Testis (tissue), 3 donors: Measurements from ENCODE around the gene HDGFL2. TPM values are rescaled to one million over a fixed set of nuclear protein-coding genes. Genes with fewer than 3 reads are reported as not detected.

Experiments used
- DNase-seq: peaks from one replicate; pipeline ENCODE4 v3.0.0-alpha.2; 2019
- H3K27ac ChIP-seq, 2 donors: fragments of 200-600 bp; sonication (generic); one replicate each; pipeline ENCODE4 v1.5.1; 2019
- H3K27me3 ChIP-seq: fragments of 200-600 bp; sonication (generic); one replicate; pipeline ENCODE4 v1.5.1; 2019
- H3K36me3 ChIP-seq: fragments of 200-600 bp; sonication (generic); one replicate; pipeline ENCODE4 v1.5.1; 2017; ENCODE audit warnings: low read depth; ENCODE audit errors: missing control alignments
- H3K4me1 ChIP-seq: fragments of 200-600 bp; sonication (generic); one replicate; pipeline ENCODE4 v1.5.1; 2019
- H3K4me3 ChIP-seq, 2 donors: fragments of 200-600 bp; sonication (generic); one replicate each; pipeline ENCODE4 v1.5.1; 2017 to 2019
- H3K9me3 ChIP-seq: fragments of 200-600 bp; sonication (generic); one replicate; pipeline ENCODE4 v1.5.1; 2017
- CTCF ChIP-seq, 3 experiments: fragments of 450-650 bp in 2 of 3; fragments of 200-600 bp in 1 of 3; sonication (generic) in 1 of 3; IDR thresholded peaks; one replicate each; pipeline ENCODE4 v1.5.1; 2016 to 2019; ENCODE audit warnings: antibody characterized with exemption in 3 of 3, mild to moderate bottlenecking in 2 of 3, moderate library complexity in 1 of 3
- POLR2A ChIP-seq: fragments of 450-650 bp; IDR thresholded peaks from one replicate; pipeline ENCODE4 v1.6.1; 2017; ENCODE audit warnings: antibody characterized with exemption, mild to moderate bottlenecking, moderate library complexity
- WGBS, 2 donors: methylation state at CpG; one replicate each; pipeline ENCODE4 v1.1.5; 2018; 5-methylcytosine and 5-hydroxymethylcytosine counted together
- intact Hi-C: fragments of 100-400 bp; cut with DNase I; formaldehyde crosslinking; loops from one replicate; pipeline ENCODE4 v1.15.1; 2023; ENCODE audit warnings: low total_unique reads
- microRNA-seq, 2 donors: library from miRNA; unstranded; fragments of <30 nt; microRNA quantifications; one replicate each; pipeline ENCODE4, GENCODE V29; 2016; ENCODE audit warnings: borderline number of aligned reads in 2 of 2, borderline replicate concordance in 1 of 2
- polyA plus RNA-seq: library from polyadenylated mRNA; stranded (reverse); fragments of 350-450 nt; fragmentation: Illumina TruSeq; extraction: RNeasy Lipid Tissue Mini Kit (QIAGEN cat#74804); gene quantifications from one replicate; pipeline ENCODE4 v1.2.3, GENCODE V29; 2014; ENCODE audit warnings: low read depth, low replicate concordance; ENCODE audit not compliant: insufficient read depth
- small RNA-seq, 2 donors: library from RNA; depleted of rRNA; stranded (forward); fragments of <200 nt; gene quantifications; one replicate each; pipeline ENCODE3, GENCODE V24; 2016
- total RNA-seq, 2 donors: library from RNA; depleted of rRNA; stranded (reverse); fragments of >200 nt; gene quantifications; one replicate each; pipeline ENCODE4 v1.2.3, GENCODE V29; 2016

The HDGFL2 gene
- total and polyA plus RNA-seq, 3 donors from 2014 or later = 81.4 to 141 (median 95.8) TPM

DNA sequence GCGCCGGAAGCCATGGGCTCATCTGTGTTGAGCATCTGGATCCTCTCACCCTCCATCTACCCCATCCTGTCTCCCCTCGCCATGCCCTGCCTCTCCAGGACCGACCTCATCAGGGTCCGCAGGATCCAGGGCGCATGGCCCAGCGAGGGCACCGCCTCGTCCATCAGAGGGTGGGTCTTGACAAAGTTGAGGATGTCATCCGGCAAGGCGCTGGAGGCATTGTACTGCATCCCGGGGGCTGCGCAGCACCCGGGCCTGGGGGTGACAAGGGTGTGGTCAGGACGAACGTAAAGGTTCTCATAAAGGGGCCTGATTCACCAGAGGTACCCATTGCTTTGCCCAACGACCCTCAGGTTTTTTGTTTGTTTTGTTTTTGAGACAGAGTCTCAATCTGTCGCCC lies 77.9 kb downstream of the HDGFL2 start:
- Histone ChIP-seq H3K4me1 (no peaks in the 10 kb centered on the region), H3K9me3 (no peaks in the 10 kb centered on the region), H3K27me3 (no peaks in the 10 kb centered on the region), H3K4me3 (no peak overlapping the region), H3K27ac (no peak overlapping the region), H3K36me3 (no peaks in the 10 kb centered on the region)
- 94 to 95% methylated on average over 18 of the region's 18 CpGs for WGBS, 2 donors
- TF ChIP-seq CTCF (IDR thresholded peaks at IDR 0.05) (no peak), POLR2A (no peak)
- intact Hi-C loops = no loop called here
- DNase-seq = no peak

GRCh38 chr19:4550479-4551050 lies 78.5 kb downstream of the HDGFL2 start:
- no peaks in the 10 kb centered on the region for H3K4me1 ChIP-seq
- no peaks in the 10 kb centered on the region for H3K36me3 ChIP-seq
- no peaks in the 10 kb centered on the region for H3K9me3 ChIP-seq
- TF ChIP-seq CTCF (IDR thresholded peaks at IDR 0.05) (no peak), POLR2A (no peak)
- no peak overlapping the region for H3K27ac ChIP-seq
- H3K4me3 ChIP-seq = no peak overlapping the region
- H3K27me3 ChIP-seq = no peaks in the 10 kb centered on the region
- WGBS, 2 donors = 85% methylated on average over 21 to 26 of the region's 26 CpGs
- no peak for DNase-seq
- intact Hi-C loops = no loop called here

Small RNAs within 50 kb of the gene (microRNA-seq; reads per million reads assigned to microRNA genes)
- gene MIR4746 = 0.69 to 1.4 reads per million in 2 donors

Small RNAs within 50 kb of the gene (small RNA-seq; reads per million reads assigned to genes)
- gene MIR4746 = 0 reads per million in 2 donors

Other genes starting within 250 kb of the HDGFL2 start
- 1 to 10 TPM; 1.3 to 8.4 TPM for gene EBI3, start 242.8 kb upstream of the HDGFL2 start, total RNA-seq
- 1.9 TPM for gene EBI3, start 242.8 kb upstream of the HDGFL2 start, polyA plus RNA-seq
- 10 to 100 TPM; 26.1 to 36.6 TPM for gene YJU2, start 225.2 kb upstream of the HDGFL2 start, total RNA-seq
- 31.1 TPM for gene YJU2, start 225.2 kb upstream of the HDGFL2 start, polyA plus RNA-seq
- gene SHD, start 193.0 kb upstream of the HDGFL2 start, total RNA-seq = 1 to 10 TPM in 1 of 2 donors, under 1 TPM in 1; 0.16 to 1.8 TPM
- gene SHD, start 193.0 kb upstream of the HDGFL2 start, polyA plus RNA-seq = 0.79 TPM
- gene TMIGD2, start 169.9 kb upstream of the HDGFL2 start, total RNA-seq = 1 to 10 TPM in 1 of 2 donors, under 1 TPM in 1; 0.47 to 1.1 TPM
- gene TMIGD2, start 169.9 kb upstream of the HDGFL2 start, polyA plus RNA-seq = 0.83 TPM
- 10 to 100 TPM; 24.1 to 24.9 TPM for gene FSD1, start 167.7 kb upstream of the HDGFL2 start, total RNA-seq
- gene FSD1, start 167.7 kb upstream of the HDGFL2 start, polyA plus RNA-seq = 18.2 TPM
- 1 to 10 TPM; 5.3 to 6.4 TPM for gene STAP2, start 133.5 kb upstream of the HDGFL2 start, total RNA-seq
- gene STAP2, start 133.5 kb upstream of the HDGFL2 start, polyA plus RNA-seq = 6.2 TPM
- 10 to 100 TPM in 1 of 2 donors, 1 to 10 TPM in 1; 9.1 to 13.3 TPM for gene MPND, start 128.7 kb upstream of the HDGFL2 start, total RNA-seq
- 14.3 TPM for gene MPND, start 128.7 kb upstream of the HDGFL2 start, polyA plus RNA-seq
- 10 to 100 TPM; 41.6 to 53.4 TPM for gene SH3GL1, start 71.8 kb upstream of the HDGFL2 start, total RNA-seq
- 47.3 TPM for gene SH3GL1, start 71.8 kb upstream of the HDGFL2 start, polyA plus RNA-seq
- 10 to 100 TPM; 28.6 to 37.7 TPM for gene CHAF1A, start 69.7 kb upstream of the HDGFL2 start, total RNA-seq
- gene CHAF1A, start 69.7 kb upstream of the HDGFL2 start, polyA plus RNA-seq = 24.1 TPM
- gene UBXN6, start 14.5 kb upstream of the HDGFL2 start, total RNA-seq = 100 to 1,000 TPM; 293 to 319 TPM
- gene UBXN6, start 14.5 kb upstream of the HDGFL2 start, polyA plus RNA-seq = 336 TPM
- 1 to 10 TPM; 2.8 to 3.7 TPM for gene PLIN4, start 46.2 kb downstream of the HDGFL2 start, total RNA-seq
- 4.0 TPM for gene PLIN4, start 46.2 kb downstream of the HDGFL2 start, polyA plus RNA-seq
- gene PLIN5, start 62.9 kb downstream of the HDGFL2 start, total RNA-seq = 1 to 10 TPM; 7.4 to 8.5 TPM
- gene PLIN5, start 62.9 kb downstream of the HDGFL2 start, polyA plus RNA-seq = 3.8 TPM
- under 1 TPM; 0.24 to 0.25 TPM for gene LRG1, start 67.7 kb downstream of the HDGFL2 start, total RNA-seq
- gene LRG1, start 67.7 kb downstream of the HDGFL2 start, polyA plus RNA-seq = 0.58 TPM
- 1 to 10 TPM; 3.5 to 4.2 TPM for gene SEMA6B, start 87.4 kb downstream of the HDGFL2 start, total RNA-seq
- 5.0 TPM for gene SEMA6B, start 87.4 kb downstream of the HDGFL2 start, polyA plus RNA-seq
- 10 to 100 TPM in 1 of 2 donors, 1 to 10 TPM in 1; 9.7 to 15.9 TPM for gene TNFAIP8L1, start 167.2 kb downstream of the HDGFL2 start, total RNA-seq
- gene TNFAIP8L1, start 167.2 kb downstream of the HDGFL2 start, polyA plus RNA-seq = 13.4 TPM
- gene MYDGF, start 198.0 kb downstream of the HDGFL2 start, total RNA-seq = 10 to 100 TPM; 51.6 to 61.4 TPM
- 87.0 TPM for gene MYDGF, start 198.0 kb downstream of the HDGFL2 start, polyA plus RNA-seq